Nephron (organoid): ENCODE results near the gene VPS13D.
"Not testable (repeated sequence)": the region's sequence is repeated elsewhere in the genome, so short reads cannot be mapped to it uniquely, and the experiment has no call there.

Experiments
- H3K27ac Mint-ChIP-seq, 3 experiments: 2 replicates each; pipeline ENCODE4 v1.8.0; 2020; ENCODE audit warnings: mixed read lengths in 3 of 3, mild to moderate bottlenecking in 2 of 3, moderate library complexity in 1 of 3
- H3K27me3 Mint-ChIP-seq: 2 replicates; pipeline ENCODE4 v1.8.0; 2021; ENCODE audit warnings: low read depth, mild to moderate bottlenecking, moderate library complexity, mixed read lengths
- H3K36me3 Mint-ChIP-seq: 2 replicates; pipeline ENCODE4 v1.8.0; 2020; ENCODE audit warnings: low read depth, mixed read lengths
- H3K4me1 Mint-ChIP-seq: 2 replicates; pipeline ENCODE4 v1.8.0; 2020; ENCODE audit warnings: mixed read lengths
- H3K4me3 Mint-ChIP-seq, 3 experiments: 2 replicates each; pipeline ENCODE4 v1.8.0; 2020; ENCODE audit warnings: mild to moderate bottlenecking in 3 of 3, mixed read lengths in 3 of 3, moderate library complexity in 2 of 3
- H3K9me3 Mint-ChIP-seq: 2 replicates; pipeline ENCODE4 v1.8.0; 2020; ENCODE audit warnings: mixed read lengths
- TF ChIP-seq, protein P1 (sequence below), 3 experiments: fragments of 200-600 bp; sonication (generic); IDR thresholded peaks; one replicate each; pipeline ENCODE4 v1.5.0; 2021; ENCODE audit warnings: antibody characterized with exemption in 3 of 3; ENCODE audit not compliant: unreplicated experiment in 3 of 3

The VPS13D gene

DNA sequence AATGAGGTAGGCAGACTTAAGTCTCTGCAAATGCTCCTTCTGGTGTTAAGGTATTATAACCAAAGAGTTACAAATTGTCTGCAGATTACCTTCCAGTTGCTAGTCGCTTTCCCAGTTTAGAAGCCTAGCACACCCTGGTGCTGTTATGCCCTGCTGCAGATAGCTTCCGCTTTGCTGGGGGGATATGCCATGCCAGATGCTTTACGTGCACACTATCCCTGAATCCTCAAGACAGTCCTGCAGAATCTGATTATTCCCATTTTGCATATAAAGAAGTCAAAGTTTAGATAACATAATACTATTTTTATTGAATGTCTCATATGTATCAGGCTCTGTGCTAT, 221.7 kb downstream of the VPS13D start:
- TF ChIP-seq, protein P1, sequence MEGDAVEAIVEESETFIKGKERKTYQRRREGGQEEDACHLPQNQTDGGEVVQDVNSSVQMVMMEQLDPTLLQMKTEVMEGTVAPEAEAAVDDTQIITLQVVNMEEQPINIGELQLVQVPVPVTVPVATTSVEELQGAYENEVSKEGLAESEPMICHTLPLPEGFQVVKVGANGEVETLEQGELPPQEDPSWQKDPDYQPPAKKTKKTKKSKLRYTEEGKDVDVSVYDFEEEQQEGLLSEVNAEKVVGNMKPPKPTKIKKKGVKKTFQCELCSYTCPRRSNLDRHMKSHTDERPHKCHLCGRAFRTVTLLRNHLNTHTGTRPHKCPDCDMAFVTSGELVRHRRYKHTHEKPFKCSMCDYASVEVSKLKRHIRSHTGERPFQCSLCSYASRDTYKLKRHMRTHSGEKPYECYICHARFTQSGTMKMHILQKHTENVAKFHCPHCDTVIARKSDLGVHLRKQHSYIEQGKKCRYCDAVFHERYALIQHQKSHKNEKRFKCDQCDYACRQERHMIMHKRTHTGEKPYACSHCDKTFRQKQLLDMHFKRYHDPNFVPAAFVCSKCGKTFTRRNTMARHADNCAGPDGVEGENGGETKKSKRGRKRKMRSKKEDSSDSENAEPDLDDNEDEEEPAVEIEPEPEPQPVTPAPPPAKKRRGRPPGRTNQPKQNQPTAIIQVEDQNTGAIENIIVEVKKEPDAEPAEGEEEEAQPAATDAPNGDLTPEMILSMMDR (IDR thresholded peaks at IDR 0.05; ENCODE audit: unreplicated experiment in 3 of 3): no peak
- peaks cover 90% of the 10 kb centered on the region for H3K4me1 Mint-ChIP-seq
- no peaks in the 10 kb centered on the region for H3K9me3 Mint-ChIP-seq
- no peak overlapping the region for H3K4me3 Mint-ChIP-seq
- H3K27me3 Mint-ChIP-seq: no peaks in the 10 kb centered on the region
- peak overlapping the region; percentile 81 to 91 (median 86) for H3K27ac Mint-ChIP-seq
- H3K36me3 Mint-ChIP-seq: peaks cover 3% of the 10 kb centered on the region

DNA sequence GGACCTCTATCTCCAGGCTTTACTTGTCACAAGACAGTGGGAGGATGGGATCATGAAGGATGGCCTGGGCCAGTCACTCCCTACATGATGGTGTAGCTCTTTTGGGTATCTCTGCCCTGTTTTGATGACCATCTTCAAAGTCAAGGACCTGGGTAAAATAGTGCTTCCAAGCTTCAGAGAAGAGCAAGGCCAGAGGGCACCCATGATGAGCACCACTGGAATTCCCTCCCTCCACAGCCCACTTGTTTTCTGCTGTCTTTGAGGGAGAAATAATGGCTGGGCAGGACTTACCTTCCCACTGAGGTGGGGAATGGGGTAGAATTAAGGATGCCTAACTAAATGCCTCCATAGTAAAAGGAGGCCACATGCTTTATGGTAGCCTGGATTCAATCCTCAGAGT, 222.4 kb downstream of the VPS13D start:
- Mint-ChIP-seq H3K36me3 (peaks cover 7% of the 10 kb centered on the region), H3K27me3 (no peaks in the 10 kb centered on the region), H3K9me3 (no peaks in the 10 kb centered on the region), H3K4me3 (no peak overlapping the region), H3K4me1 (peaks cover 90% of the 10 kb centered on the region), H3K27ac (peak overlapping the region; percentile 81 to 98 (median 86))
- TF ChIP-seq, protein P1 (IDR thresholded peaks at IDR 0.05; ENCODE audit: unreplicated experiment in 3 of 3): no peak

DNA sequence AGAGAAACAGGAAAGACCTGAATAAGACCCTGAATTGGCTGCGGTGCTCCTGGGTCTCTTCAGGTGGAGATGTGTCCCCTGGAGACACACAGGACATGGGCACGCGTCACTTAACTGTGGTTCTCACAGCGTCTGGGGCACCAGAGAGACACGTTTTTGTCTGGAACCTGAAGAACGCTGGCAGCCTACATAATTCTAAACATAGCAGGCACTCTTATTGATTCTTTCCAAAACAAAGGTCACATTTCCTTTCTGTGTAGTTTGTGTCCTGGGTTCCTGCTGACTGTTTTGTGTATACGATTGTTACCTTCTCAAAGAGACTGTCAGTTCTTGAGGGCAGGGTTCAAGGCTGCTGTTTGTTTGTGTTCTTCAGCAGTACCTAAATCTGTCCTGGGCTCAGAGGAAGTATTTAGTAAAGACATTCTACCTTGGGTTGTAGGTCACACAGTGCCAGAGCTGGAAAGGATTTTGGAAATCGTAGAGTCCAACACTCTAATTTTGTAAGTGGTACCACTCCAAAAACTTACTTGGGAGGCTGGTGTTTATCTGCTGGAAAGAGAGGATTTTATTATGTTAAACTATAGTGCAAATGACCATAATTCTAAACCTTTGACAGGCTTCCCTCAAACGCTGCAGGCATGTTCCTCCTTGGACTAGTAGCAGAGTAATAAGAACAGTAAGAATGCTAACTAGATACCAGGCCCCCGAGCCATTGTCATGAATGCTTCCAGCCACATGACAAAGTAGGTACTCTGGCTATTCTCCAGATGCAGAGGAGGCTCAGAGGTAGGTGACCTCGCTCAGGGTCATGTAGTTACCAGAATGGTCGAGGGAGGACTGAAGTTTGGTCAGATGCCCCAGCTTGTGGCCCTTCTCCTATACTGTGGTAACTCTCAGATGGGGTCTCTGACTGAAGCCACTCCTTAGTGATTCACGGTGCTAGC, 223.8 kb downstream of the VPS13D start:
- TF ChIP-seq, protein P1 (IDR thresholded peaks at IDR 0.05; ENCODE audit: unreplicated experiment in 3 of 3): no peak
- Mint-ChIP-seq H3K36me3 (peaks cover 19% of the 10 kb centered on the region), H3K4me3 (no peak overlapping the region), H3K9me3 (no peaks in the 10 kb centered on the region), H3K27ac (peak overlapping the region; percentile 81 to 98 (median 86)), H3K27me3 (no peaks in the 10 kb centered on the region), H3K4me1 (peaks cover 83% of the 10 kb centered on the region)

DNA sequence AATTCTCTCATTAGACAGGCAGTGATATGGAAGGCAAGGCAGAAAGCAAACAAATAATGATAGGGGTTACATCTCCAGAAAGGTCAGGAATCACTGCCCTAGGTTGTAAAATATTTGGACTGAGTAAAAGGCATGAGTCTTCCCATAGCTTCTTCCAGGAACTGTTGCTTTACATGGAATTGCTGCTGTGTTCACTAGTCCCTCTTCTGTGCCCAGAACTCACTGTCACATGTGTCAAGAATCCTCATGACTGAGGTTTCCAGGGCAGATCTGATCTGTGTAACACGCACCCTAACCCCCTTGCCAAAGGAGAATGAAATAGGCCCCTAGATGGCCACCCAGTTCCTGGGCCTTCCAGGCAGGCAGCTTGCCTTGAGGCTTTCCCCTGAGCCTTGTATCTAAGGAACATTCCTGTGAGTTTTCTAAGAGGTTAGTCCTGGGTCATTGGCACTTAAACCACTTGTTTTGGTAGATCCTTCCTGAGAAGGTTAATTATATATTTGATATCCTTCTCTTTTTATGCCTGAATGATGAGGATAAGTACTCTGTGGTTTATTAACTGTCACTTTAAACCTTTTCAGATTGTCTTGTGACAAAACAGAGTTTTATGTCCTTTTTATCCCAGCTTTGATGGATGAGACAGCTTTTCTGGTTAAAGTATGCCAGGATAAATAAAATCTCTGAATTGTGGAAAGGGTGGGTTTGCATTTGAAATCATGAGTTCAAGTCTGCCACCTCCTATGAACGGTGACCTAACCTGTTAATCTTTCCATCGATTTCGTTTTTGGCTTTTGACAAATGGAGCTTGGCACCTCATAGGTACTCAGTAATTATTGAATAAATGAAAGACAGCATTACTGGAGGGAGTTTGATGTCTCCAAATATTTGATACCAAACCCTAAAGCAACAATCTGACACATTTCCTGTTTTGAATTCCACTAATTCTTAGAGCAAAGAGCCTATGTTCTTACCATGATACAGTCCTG, 224.9 kb downstream of the VPS13D start:
- H3K9me3 Mint-ChIP-seq: no peaks in the 10 kb centered on the region
- H3K36me3 Mint-ChIP-seq: peaks cover 26% of the 10 kb centered on the region
- H3K4me3 Mint-ChIP-seq: no peak overlapping the region
- TF ChIP-seq, protein P1 (IDR thresholded peaks at IDR 0.05; ENCODE audit: unreplicated experiment in 3 of 3): no peak
- peaks cover 75% of the 10 kb centered on the region for H3K4me1 Mint-ChIP-seq
- peak overlapping the region; percentile 81 to 98 (median 86) for H3K27ac Mint-ChIP-seq
- H3K27me3 Mint-ChIP-seq: no peaks in the 10 kb centered on the region

DNA sequence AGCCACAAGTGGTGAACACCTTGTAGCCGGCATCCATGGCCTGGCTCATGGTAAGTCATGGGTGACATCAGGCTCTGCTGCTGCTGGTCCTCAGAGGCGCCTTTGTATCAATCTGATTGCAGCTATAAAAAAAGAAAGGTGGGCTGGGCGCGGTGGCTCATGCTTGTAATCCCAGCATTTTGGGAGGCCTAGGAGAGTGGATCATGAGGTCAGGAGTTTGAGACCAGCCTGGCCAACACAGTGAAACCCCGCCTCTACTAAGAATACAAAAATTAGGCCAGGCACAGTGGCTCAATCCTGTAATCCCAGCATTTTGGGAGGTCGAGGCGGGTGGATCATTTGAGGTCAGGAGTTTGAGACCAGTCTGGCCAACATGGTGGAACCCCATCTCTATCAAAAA, 226.3 kb downstream of the VPS13D start:
- H3K27me3 Mint-ChIP-seq, H3K4me3 Mint-ChIP-seq, H3K9me3 Mint-ChIP-seq: not testable (repeated sequence)
- H3K27ac Mint-ChIP-seq: peak overlapping the region in 1 of 3 experiments; percentile 39
- peaks cover 73% of the 10 kb centered on the region for H3K4me1 Mint-ChIP-seq
- peaks cover 33% of the 10 kb centered on the region for H3K36me3 Mint-ChIP-seq

DNA sequence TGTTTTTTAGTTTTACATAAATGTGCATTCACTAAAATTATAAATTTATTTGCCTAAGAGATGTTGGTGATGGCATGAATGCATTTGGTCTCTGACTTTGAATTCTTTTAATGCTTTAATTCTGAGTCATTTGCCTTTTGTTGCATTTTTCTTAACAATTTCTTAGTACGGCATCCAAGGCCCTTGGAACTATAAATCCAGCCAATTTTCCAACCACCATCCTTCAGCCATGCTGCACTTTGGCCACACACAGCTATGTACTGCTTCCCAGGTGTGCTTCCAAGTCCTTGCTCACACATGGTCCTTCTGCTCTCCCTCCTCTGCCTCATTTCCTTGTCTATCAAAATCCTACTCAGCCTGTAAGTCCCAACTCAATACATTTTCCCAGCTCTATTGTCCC, 227.1 kb downstream of the VPS13D start:
- Mint-ChIP-seq H3K27me3 (no peaks in the 10 kb centered on the region), H3K4me3 (no peak overlapping the region), H3K9me3 (no peaks in the 10 kb centered on the region), H3K36me3 (peaks cover 36% of the 10 kb centered on the region), H3K4me1 (peaks cover 73% of the 10 kb centered on the region), H3K27ac (peak overlapping the region; percentile 11 to 93 (median 86))
- TF ChIP-seq, protein P1 (IDR thresholded peaks at IDR 0.05; ENCODE audit: unreplicated experiment in 3 of 3): no peak
